ENCODE measurements around the gene INSYN2B.
"Not testable (repeated sequence)": the region's sequence is repeated elsewhere in the genome, so short reads cannot be mapped to it uniquely, and the experiment has no call there.

INSYN2B gene

GRCh38 chr5:169973056-169973455, 7.2 kb downstream of the INSYN2B start:
- in situ Hi-C loops (cut with MboI; ENCODE audit: low sequenced_read_pairs), result no loop called here

DNA sequence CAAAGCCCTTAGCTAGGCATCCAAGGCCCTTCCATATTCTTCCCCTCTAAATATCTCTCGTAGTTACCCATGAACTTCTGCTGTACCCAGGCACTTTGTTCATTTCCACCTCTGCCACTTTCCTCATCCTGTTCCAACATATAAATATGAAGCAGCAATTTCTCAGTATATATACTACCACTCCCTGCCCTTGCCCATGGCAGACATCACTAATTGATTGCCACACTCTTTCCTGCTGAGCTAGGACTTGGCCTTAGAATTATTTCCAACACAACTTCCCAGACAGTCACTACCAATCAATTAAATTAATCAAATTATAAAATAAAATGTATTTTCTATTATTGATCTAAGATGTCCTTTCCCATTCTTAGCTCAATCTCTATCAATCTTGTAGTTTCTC, 8.5 kb downstream of the INSYN2B start:
- in situ Hi-C loops (cut with MboI; ENCODE audit: low sequenced_read_pairs), result no loop called here

- in situ Hi-C loops (cut with MboI; ENCODE audit: low sequenced_read_pairs), result no loop called here
Measured at GRCh38 chr5:169970911-169971765, 9.2 kb downstream of the INSYN2B start.

DNA sequence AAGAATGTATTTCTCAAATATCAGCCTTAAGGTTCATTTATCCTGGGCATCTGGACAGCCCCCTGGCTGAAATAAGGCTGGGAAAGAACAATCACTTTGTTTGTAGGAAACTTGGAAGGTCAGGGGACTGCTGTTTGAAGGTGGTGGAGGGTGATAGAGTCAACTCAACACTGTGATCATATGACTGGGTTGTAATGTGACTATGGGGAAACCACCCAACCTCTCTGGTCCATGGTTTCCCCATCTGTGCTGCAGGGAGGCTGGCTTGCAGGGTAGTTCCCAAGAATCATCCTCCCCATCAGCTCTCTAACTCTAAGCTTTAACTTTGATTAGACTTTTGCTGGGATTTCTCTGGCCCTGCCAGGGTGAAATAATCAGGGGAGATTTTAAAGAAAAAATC, 10.0 kb downstream of the INSYN2B start:
- in situ Hi-C loops (cut with MboI; ENCODE audit: low sequenced_read_pairs), result no loop called here

GRCh38 chr5:169964246-169964645, 16.0 kb downstream of the INSYN2B start:
- in situ Hi-C loops (cut with MboI; ENCODE audit: low sequenced_read_pairs), result no loop called here

GRCh38 chr5:169960659-169961058, 19.6 kb downstream of the INSYN2B start:
- in situ Hi-C loops (cut with MboI; ENCODE audit: low sequenced_read_pairs), result no loop called here

DNA sequence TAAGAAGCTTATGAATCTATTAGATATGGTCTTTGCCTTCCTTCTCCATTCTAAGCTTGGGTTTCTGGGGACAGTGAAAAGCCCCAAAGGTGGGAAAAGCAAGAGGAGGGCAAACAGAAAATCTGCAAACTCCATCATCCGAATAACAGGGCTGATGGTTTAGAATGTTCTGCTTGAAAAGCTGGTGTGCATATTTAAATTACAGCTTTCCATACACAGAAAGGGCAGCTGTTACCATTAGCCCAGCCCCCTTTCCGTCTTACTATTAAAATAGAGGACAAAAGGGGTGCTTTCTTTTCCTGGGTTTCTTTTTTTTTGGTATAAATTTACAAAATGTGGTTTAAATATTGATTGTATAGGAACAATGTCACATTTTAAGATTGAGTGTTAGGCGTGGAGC, 22.0 kb downstream of the INSYN2B start:
- in situ Hi-C loops (cut with MboI; ENCODE audit: low sequenced_read_pairs), result no loop called here

- in situ Hi-C loops (cut with MboI; ENCODE audit: low sequenced_read_pairs), result no loop called here
Measured at GRCh38 chr5:169956756-169957155, 23.5 kb downstream of the INSYN2B start.

DNA sequence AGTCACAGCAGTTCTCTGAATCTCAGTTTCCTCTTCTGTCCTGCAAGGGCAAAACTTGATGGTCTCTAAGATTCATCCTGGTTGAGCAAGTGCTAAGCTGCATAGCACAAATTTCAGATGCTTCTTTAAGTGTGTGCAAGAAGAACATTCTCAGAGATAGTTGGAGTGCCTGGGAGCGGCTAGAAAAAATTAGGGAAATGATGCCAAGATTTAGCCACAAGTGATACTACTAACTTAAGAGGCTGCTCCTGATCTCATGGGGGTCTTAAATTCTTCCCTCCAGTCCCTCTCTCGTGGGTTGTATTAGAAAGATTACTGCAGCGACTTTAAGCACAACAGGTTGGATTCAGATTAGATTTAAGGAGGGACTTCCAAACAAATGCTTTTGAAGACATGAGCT, 24.2 kb downstream of the INSYN2B start:
- in situ Hi-C loops (cut with MboI; ENCODE audit: low sequenced_read_pairs), result no loop called here

GRCh38 chr5:169954786-169955185, 25.5 kb downstream of the INSYN2B start:
- in situ Hi-C loops (cut with MboI; ENCODE audit: low sequenced_read_pairs), result no loop called here

GRCh38 chr5:169953196-169953595, 27.1 kb downstream of the INSYN2B start:
- in situ Hi-C loops (cut with MboI; ENCODE audit: low sequenced_read_pairs), result not testable (repeated sequence)

DNA sequence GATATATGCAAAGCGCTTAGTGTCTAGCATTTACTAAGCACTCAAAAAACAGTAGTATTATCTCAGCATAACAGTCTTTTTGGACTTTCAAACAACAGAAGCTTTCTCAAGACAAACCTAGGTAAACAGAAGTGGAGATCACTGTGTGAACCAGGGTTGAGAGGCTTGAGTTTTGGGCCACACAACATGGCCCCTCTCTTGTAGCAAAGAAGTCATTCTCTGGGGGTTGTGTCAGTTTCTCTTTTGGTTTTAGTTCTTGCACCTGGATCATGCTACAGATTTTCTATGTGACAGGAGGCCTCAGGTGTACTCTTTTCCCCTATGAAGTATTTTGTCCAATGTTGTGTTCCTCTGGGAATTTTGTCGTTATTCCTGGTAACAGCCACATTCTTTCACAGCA, 30.0 kb downstream of the INSYN2B start:
- in situ Hi-C loops (cut with MboI; ENCODE audit: low sequenced_read_pairs), result no loop called here

- in situ Hi-C loops (cut with MboI; ENCODE audit: low sequenced_read_pairs), result no loop called here
Measured at GRCh38 chr5:169946743-169947295, 33.5 kb downstream of the INSYN2B start.

GRCh38 chr5:169945831-169946261, 34.4 kb downstream of the INSYN2B start:
- in situ Hi-C loops (cut with MboI; ENCODE audit: low sequenced_read_pairs), result no loop called here

DNA sequence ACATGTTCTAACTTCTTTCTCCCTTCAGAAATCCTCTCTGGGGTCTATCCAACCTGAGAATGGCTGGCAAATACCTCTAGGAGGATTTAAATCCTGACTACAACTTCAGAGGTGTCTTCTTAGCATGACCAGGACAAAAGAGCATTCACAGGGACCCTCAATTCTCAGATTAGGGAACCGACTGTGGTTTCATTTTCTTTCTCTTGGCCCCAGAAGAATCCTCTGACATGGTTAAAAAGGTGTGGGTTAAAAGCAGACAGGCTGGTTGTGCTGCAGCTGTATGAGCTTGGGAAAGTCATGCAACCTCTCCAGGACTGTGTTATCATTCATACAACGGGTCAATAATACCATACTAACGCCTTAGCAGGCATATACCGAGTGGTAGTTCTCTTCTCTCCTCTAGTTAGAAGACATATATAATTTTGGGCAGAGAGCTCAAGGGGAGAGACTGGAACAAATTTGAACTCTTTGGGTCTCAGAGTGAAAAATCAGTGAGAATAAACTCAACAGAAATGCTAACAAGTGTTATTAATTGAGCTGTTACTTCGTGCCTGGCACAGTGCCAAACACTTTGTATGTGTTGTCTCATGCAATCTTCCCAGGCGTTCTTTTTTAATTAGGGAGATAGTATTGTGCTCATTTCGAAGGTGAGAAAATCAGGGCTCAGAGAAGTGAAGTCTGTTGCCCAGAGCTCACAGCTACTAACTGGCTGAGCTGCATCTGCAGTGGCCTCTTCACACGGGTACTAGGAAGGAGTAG, 35.2 kb downstream of the INSYN2B start:
- in situ Hi-C loops (cut with MboI; ENCODE audit: low sequenced_read_pairs), result no loop called here

DNA sequence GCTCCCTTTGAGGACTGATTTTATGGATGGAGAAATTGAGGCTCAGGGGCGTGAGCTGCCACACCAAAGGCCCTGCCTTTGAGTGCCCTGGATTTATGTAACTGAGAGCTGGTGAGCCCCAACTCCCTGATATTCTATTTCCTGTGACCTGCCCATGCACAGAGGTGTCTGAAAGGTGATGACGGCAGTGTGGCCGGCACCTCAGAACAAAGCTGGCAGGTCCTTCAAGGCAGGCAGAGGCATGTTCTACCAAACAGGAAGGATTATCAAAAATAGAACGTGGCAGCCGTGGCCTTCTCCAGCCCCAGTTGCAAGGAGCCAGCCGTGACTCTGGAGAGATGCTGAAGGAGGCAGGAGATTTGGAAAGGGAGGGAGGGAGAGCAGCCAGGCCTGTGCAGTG, 36.2 kb downstream of the INSYN2B start:
- in situ Hi-C loops (cut with MboI; ENCODE audit: low sequenced_read_pairs), result no loop called here

DNA sequence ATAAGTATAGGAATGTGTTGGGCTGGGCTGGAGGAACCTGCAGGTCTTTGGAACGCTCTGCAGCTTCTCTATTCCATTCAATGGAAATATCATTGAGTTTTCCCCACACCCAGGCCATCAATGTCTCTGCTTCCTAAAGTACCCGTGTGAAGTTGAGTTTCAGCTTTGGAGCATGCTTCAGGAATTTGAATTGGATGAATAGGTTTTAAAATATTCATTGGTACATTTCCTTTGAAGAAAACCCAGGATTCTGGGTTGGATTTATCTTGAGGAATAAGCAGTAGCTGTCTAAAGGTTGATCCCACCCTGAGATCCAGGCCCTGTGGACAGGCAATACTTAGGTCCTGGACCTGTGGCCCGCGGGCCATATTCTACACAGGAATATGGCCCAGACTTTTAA, 37.3 kb downstream of the INSYN2B start:
- in situ Hi-C loops (cut with MboI; ENCODE audit: low sequenced_read_pairs), result no loop called here

- in situ Hi-C loops (cut with MboI; ENCODE audit: low sequenced_read_pairs), result no loop called here
Measured at GRCh38 chr5:169942181-169942580, 38.1 kb downstream of the INSYN2B start.

DNA sequence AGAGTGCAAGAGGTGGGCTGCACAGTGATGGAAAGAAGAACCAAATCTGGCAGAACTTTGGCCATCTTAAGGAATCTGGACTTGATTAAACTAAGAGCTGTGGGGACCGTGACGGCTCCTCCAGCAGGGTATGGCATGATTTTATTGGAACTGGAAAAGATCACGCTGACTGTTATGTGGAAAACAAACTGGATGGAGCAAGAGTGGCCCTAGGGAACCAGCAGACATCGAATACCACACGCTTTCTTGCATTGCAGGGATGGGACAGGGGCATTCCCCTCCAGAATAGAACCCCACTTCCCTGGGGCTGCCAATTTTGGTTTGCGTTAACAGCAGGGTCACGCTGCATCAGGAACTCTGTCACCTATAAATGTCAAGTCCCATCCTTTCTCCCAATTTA, 38.8 kb downstream of the INSYN2B start:
- in situ Hi-C loops (cut with MboI; ENCODE audit: low sequenced_read_pairs), result no loop called here

DNA sequence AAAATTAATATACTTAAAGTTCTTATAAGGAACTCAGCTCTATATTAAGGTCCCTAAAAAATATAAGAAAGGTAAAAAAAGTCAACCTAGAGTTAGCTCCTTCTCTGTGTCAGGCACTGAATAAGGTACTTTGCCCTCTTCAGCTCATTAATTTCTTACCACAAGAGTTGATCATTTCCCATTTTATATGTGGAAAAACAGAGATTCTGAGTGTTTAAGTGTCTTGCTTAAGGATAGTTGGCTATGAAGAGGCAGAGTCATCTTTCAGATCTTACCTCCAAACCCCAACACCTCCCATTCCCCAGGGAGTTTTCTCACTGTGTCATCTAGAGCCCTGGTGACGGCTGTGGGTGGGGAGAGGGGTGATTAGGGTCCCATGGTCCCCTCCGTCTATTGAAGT, 40.6 kb downstream of the INSYN2B start:
- in situ Hi-C loops (cut with MboI; ENCODE audit: low sequenced_read_pairs), result no loop called here

DNA sequence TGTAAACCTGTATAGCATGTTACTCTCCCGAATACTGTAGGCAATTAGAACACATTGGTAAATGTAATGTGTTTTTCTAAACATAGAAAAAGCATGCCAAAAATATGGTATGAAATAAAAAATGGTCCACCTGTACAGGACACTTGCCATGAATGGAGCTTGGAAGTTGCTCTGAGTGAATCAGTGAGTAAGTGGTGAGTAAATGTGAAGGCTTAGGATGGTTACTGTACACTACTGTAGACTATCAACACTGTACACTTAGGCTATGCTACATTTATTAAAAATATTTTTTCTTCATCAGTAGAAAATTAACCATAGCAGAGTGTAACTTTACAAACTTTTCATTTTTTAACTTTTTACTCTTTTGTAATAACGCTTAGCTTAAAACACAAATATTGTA, 41.9 kb downstream of the INSYN2B start:
- in situ Hi-C loops (cut with MboI; ENCODE audit: low sequenced_read_pairs), result no loop called here

DNA sequence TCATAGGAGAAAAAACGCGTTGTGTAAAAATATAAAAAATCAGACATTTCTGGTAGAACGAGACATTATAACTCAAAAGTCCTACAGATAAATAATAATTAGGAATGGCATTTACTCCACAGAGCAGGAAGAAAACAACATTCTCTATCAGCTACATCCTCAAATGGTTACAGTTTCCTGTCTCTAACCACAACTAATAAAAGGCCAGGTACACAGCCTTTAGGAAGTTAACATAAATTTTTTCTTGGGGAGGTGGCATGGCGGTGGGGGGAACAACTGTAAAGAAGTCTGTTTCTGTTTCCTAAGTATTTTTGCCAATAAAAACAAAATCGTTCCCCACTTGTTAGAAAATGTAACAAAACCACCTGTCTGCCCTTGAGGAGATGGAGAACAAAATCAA, 44.5 kb downstream of the INSYN2B start:
- in situ Hi-C loops (cut with MboI; ENCODE audit: low sequenced_read_pairs), result no loop called here

All from HL-60/S4 treated with retinoic acid at 250 ng/mL for 4 days and 3 days (cell line).